SK-N-SH treated with all-trans-retinoic acid at 6 μM for 48 hours (cell line): ENCODE measurements around the gene SLC25A14.

Experiments
- ARNTL ChIP-seq: fragments of 450-650 bp; formaldehyde crosslinking; IDR thresholded peaks from 2 replicates; pipeline ENCODE4 v1.5.0; 2020; ENCODE audit warnings: low read depth, mild to moderate bottlenecking, moderate library complexity, borderline replicate concordance
- RARB ChIP-seq: fragments of 250-450 bp; sonication (Bioruptor Pico); IDR thresholded peaks from 2 replicates; pipeline ENCODE4 v1.8.0; 2021; ENCODE audit warnings: mild to moderate bottlenecking, moderate library complexity
- SNAI2 ChIP-seq: fragments of 250-450 bp; sonication (Bioruptor Pico); IDR thresholded peaks from 2 replicates; pipeline ENCODE4 v1.5.0; 2020; ENCODE audit warnings: mild to moderate bottlenecking, moderate library complexity
- ZFP3 ChIP-seq: fragments of 250-450 bp; sonication (Bioruptor Pico); IDR thresholded peaks from 2 replicates; pipeline ENCODE4 v1.5.0; 2020; ENCODE audit warnings: mild to moderate bottlenecking, moderate library complexity

GRCh38 chrX:130330706-130331105 is 9.0 kb upstream of the SLC25A14 start:
- TF ChIP-seq ARNTL (no peak), SNAI2 (CRISPR knock-in tag) (no peak), RARB (CRISPR knock-in tag) (no peak), ZFP3 (CRISPR knock-in tag) (no peak)
